Measurements from ENCODE around the gene VIPR2. TPM values are rescaled to one million over a fixed set of nuclear protein-coding genes. Genes with fewer than 3 reads are reported as not detected.

The VIPR2 gene
- total and polyA plus RNA-seq, 4 donors = 0.02 to 0.91 (median 0.73) TPM

- DNase-seq (no peak), ATAC-seq (ENCODE audit: insufficient read depth, low FRiP score) (no peak)
- Histone ChIP-seq H3K4me3 (no peak overlapping the region), H3K27me3 (ENCODE audit: control insufficient read depth in 3 of 3, insufficient read depth in 3 of 3, low read length in 2 of 3) (no peaks in the 10 kb centered on the region), H3K4me1 (ENCODE audit: control insufficient read depth in 5 of 5, insufficient read depth in 5 of 5, low read length in 5 of 5) (no peaks in the 10 kb centered on the region), H3K9ac (ENCODE audit: insufficient read depth in 1 of 2, low read length in 2 of 2) (no peak overlapping the region), H3K36me3 (ENCODE audit: control insufficient read depth in 4 of 4, insufficient read depth in 4 of 4, low read length in 4 of 4) (no peaks in the 10 kb centered on the region), H3K9me3 (ENCODE audit: control insufficient read depth in 4 of 4, insufficient read depth in 3 of 4, low read length in 3 of 4) (no peaks in the 10 kb centered on the region), H3K27ac (ENCODE audit: low read depth in 1 of 2, low read length in 1 of 2) (no peak overlapping the region)
- WGBS, 2 donors = 78 to 89% methylated on average over 9 of the region's 9 CpGs
- TF ChIP-seq CTCF (IDR thresholded peaks at IDR 0.05; ENCODE audit: control extremely low read depth, extremely low read depth) = no peak
These were observed 10.7 kb upstream of the VIPR2 start for GRCh38 chr7:159155410-159155809.

- WGBS, 2 donors = 85 to 86% methylated on average over 17 of the region's 17 CpGs
- Histone ChIP-seq H3K36me3 (ENCODE audit: control insufficient read depth in 4 of 4, insufficient read depth in 4 of 4, low read length in 4 of 4) (no peaks in the 10 kb centered on the region), H3K27ac (ENCODE audit: low read depth in 1 of 2, low read length in 1 of 2) (no peak overlapping the region), H3K27me3 (ENCODE audit: control insufficient read depth in 3 of 3, insufficient read depth in 3 of 3, low read length in 2 of 3) (peaks cover 0 to 1% (median 0%) of the 10 kb centered on the region in 3 donors), H3K4me1 (ENCODE audit: control insufficient read depth in 5 of 5, insufficient read depth in 5 of 5, low read length in 5 of 5) (no peaks in the 10 kb centered on the region), H3K4me3 (no peak overlapping the region), H3K9ac (ENCODE audit: insufficient read depth in 1 of 2, low read length in 2 of 2) (no peak overlapping the region), H3K9me3 (ENCODE audit: control insufficient read depth in 4 of 4, insufficient read depth in 3 of 4, low read length in 3 of 4) (no peaks in the 10 kb centered on the region)
- ATAC-seq (ENCODE audit: insufficient read depth, low FRiP score) (no peak), DNase-seq (no peak)
- no peak for TF ChIP-seq CTCF (IDR thresholded peaks at IDR 0.05; ENCODE audit: control extremely low read depth, extremely low read depth)
These were observed 9.6 kb upstream of the VIPR2 start for GRCh38 chr7:159154243-159154642.

GRCh38 chr7:159153511-159153910, 8.8 kb upstream of the VIPR2 start:
- Histone ChIP-seq H3K27me3 (ENCODE audit: control insufficient read depth in 3 of 3, insufficient read depth in 3 of 3, low read length in 2 of 3) (peaks cover 0 to 3% (median 0%) of the 10 kb centered on the region in 3 donors), H3K4me3 (no peak overlapping the region), H3K36me3 (ENCODE audit: control insufficient read depth in 4 of 4, insufficient read depth in 4 of 4, low read length in 4 of 4) (no peaks in the 10 kb centered on the region), H3K4me1 (ENCODE audit: control insufficient read depth in 5 of 5, insufficient read depth in 5 of 5, low read length in 5 of 5) (no peaks in the 10 kb centered on the region), H3K9me3 (ENCODE audit: control insufficient read depth in 4 of 4, insufficient read depth in 3 of 4, low read length in 3 of 4) (no peaks in the 10 kb centered on the region), H3K27ac (ENCODE audit: low read depth in 1 of 2, low read length in 1 of 2) (no peak overlapping the region), H3K9ac (ENCODE audit: insufficient read depth in 1 of 2, low read length in 2 of 2) (no peak overlapping the region)
- no peak for ATAC-seq (ENCODE audit: insufficient read depth, low FRiP score)
- no peak for DNase-seq
- 85 to 90% methylated on average over 9 of the region's 9 CpGs for WGBS, 2 donors
- TF ChIP-seq CTCF (IDR thresholded peaks at IDR 0.05; ENCODE audit: control extremely low read depth, extremely low read depth) = no peak

- no peaks in the 10 kb centered on the region for H3K9me3 ChIP-seq (ENCODE audit: control insufficient read depth in 4 of 4, insufficient read depth in 3 of 4, low read length in 3 of 4)
- 90 to 92% methylated on average over 13 of the region's 13 CpGs for WGBS, 2 donors
- H3K27me3 ChIP-seq (ENCODE audit: control insufficient read depth in 3 of 3, insufficient read depth in 3 of 3, low read length in 2 of 3) = peaks cover 0 to 3% (median 0%) of the 10 kb centered on the region in 3 donors
- no peak for DNase-seq
- ATAC-seq (ENCODE audit: insufficient read depth, low FRiP score) = no peak
- H3K4me3 ChIP-seq = no peak overlapping the region
- H3K4me1 ChIP-seq (ENCODE audit: control insufficient read depth in 5 of 5, insufficient read depth in 5 of 5, low read length in 5 of 5) = no peaks in the 10 kb centered on the region
- no peak overlapping the region for H3K9ac ChIP-seq (ENCODE audit: insufficient read depth in 1 of 2, low read length in 2 of 2)
- H3K36me3 ChIP-seq (ENCODE audit: control insufficient read depth in 4 of 4, insufficient read depth in 4 of 4, low read length in 4 of 4) = no peaks in the 10 kb centered on the region
- H3K27ac ChIP-seq (ENCODE audit: low read depth in 1 of 2, low read length in 1 of 2) = no peak overlapping the region
- no peak for TF ChIP-seq CTCF (IDR thresholded peaks at IDR 0.05; ENCODE audit: control extremely low read depth, extremely low read depth)
These were observed 8.1 kb upstream of the VIPR2 start for GRCh38 chr7:159152816-159153215.

Measured in lung (tissue), 12 donors.